ENCODE results near the gene TTC3. TPM values are rescaled to one million over a fixed set of nuclear protein-coding genes. Genes with fewer than 3 reads are reported as not detected.
A peak's percentile ranks its signal among the peaks of the same experiment; 100 is the strongest.

Gene TTC3
- total and polyA plus RNA-seq, 9 of the 15 experiments (the other 6 are each of a cell fraction or from before 2014, with no cell fraction given): 17.5 to 92.0 (median 59.5) TPM

DNA sequence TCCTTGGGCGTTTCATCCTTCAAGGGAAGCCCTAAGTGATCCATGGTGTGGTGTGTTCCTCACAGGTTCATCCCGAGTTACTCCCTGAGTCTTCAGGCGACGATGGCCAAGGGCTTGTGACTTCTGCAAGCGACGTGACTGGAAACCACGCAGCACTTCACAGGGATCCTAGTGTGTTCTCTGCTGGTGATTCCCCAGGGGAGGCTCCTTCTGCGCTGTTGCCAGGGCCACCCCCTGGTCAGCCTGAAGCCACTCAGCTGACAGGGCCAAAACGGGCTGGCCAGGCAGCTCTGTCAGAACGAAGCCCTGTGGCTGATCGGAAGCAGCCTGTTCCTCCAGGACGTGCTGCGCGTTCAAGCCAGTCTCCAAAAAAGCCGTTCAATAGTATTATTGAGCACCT is 122.6 kb downstream of the TTC3 start:
- H3K9me1 ChIP-seq (ENCODE audit: control insufficient read depth, insufficient read depth, low read length): no peaks in the 10 kb centered on the region
- no peak overlapping the region for H3K4me3 ChIP-seq
- ChIA-PET POLR2A (interaction anchor here (1.0 to 1.3 kb wide), 2 partner anchors 21 to 174 kb away, joined by 3 to 4 read pairs; no protein-coding TSS in a partner anchor), CTCF (ENCODE audit: low intra/inter-chr PET ratio) (no interaction called here)
- no peaks in the 10 kb centered on the region for H3K27me3 ChIP-seq (ENCODE audit: control insufficient read depth in 2 of 2, insufficient read depth in 2 of 2, low read length in 2 of 2)
- no peak for ATAC-seq
- WGBS (ENCODE audit: insufficient coverage, low coverage, missing lambda C conversion rate): 87% methylated on average over 15 of the region's 15 CpGs
- no peaks in the 10 kb centered on the region for H3K9me3 ChIP-seq (replicated peaks; ENCODE audit: control insufficient read depth, insufficient read depth, low read depth, low read length)
- peaks cover 87% of the 10 kb centered on the region for H3K36me3 ChIP-seq (ENCODE audit: control insufficient read depth, insufficient read depth, low read length)
- H3K27ac ChIP-seq (ENCODE audit: extremely low read depth, low read depth, low read length): no peak overlapping the region
- TF ChIP-seq, protein P1, sequence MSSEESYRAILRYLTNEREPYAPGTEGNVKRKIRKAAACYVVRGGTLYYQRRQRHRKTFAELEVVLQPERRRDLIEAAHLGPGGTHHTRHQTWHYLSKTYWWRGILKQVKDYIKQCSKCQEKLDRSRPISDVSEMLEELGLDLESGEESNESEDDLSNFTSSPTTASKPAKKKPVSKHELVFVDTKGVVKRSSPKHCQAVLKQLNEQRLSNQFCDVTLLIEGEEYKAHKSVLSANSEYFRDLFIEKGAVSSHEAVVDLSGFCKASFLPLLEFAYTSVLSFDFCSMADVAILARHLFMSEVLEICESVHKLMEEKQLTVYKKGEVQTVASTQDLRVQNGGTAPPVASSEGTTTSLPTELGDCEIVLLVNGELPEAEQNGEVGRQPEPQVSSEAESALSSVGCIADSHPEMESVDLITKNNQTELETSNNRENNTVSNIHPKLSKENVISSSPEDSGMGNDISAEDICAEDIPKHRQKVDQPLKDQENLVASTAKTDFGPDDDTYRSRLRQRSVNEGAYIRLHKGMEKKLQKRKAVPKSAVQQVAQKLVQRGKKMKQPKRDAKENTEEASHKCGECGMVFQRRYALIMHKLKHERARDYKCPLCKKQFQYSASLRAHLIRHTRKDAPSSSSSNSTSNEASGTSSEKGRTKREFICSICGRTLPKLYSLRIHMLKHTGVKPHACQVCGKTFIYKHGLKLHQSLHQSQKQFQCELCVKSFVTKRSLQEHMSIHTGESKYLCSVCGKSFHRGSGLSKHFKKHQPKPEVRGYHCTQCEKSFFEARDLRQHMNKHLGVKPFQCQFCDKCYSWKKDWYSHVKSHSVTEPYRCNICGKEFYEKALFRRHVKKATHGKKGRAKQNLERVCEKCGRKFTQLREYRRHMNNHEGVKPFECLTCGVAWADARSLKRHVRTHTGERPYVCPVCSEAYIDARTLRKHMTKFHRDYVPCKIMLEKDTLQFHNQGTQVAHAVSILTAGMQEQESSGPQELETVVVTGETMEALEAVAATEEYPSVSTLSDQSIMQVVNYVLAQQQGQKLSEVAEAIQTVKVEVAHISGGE (CRISPR knock-in tag; IDR thresholded peaks at IDR 0.05): no peak
- H3K4me2 ChIP-seq (ENCODE audit: insufficient read depth, low read length): no peak overlapping the region
- no peak overlapping the region for H2AFZ ChIP-seq (ENCODE audit: low read depth, low read length)
- intact Hi-C loops (cut with micrococcal nuclease): no loop called here
- H3K4me1 ChIP-seq (replicated peaks in 1 of 2; ENCODE audit: control insufficient read depth in 2 of 2, insufficient read depth in 2 of 2, low read length in 2 of 2): peaks cover 0 to 2% of the 10 kb centered on the region in 2 experiments; a peak in 1 of 5 replicates
- no TSS peak for BruUV-seq (replicated peaks)
- H3K9ac ChIP-seq (ENCODE audit: insufficient read depth in 1 of 2, low read depth in 2 of 2, low read length in 2 of 2): peak overlapping the region in 1 of 2 experiments; percentile 36; a peak in 2 of 4 replicates
- in situ Hi-C loops (cut with MboI): no loop called here
- no peak for DNase-seq (ENCODE audit: extremely low read depth in 1 of 4, low spot score in 3 of 4)
- no peaks in the 10 kb centered on the region for H3K79me2 ChIP-seq (ENCODE audit: control insufficient read depth, insufficient read depth, low read length)
- FAIRE-seq: no peak
- H4K20me1 ChIP-seq (replicated peaks; ENCODE audit: control insufficient read depth, insufficient read depth, low read length): no peaks in the 10 kb centered on the region
